Trophoblast cell (in vitro differentiated cells and primary cell): ENCODE data around the gene THOP1.

Source experiments
- DNase-seq, 2 donors: peaks; one replicate each; pipeline ENCODE4 v3.0.0-alpha.2; 2016
- H2AFZ ChIP-seq: 2 replicates; pipeline ENCODE4 v1.6.1; 2013; ENCODE audit warnings: low read length, moderate library complexity, mild to moderate bottlenecking; ENCODE audit not compliant: insufficient read depth, poor library complexity
- H2AK5ac ChIP-seq: 2 replicates; pipeline ENCODE4 v1.6.1; 2013; ENCODE audit warnings: mild to moderate bottlenecking, low read length
- H2BK120ac ChIP-seq: 2 replicates; pipeline ENCODE4 v1.6.1; 2013; ENCODE audit warnings: low read length, mild to moderate bottlenecking, moderate library complexity; ENCODE audit not compliant: insufficient read depth, poor library complexity
- H2BK12ac ChIP-seq: 2 replicates; pipeline ENCODE4 v1.6.1; 2013; ENCODE audit warnings: mild to moderate bottlenecking, low read length, moderate library complexity
- H2BK5ac ChIP-seq: 2 replicates; pipeline ENCODE4 v1.6.1; 2013; ENCODE audit warnings: low read length, low read depth, moderate library complexity, mild to moderate bottlenecking; ENCODE audit not compliant: poor library complexity
- H3K14ac ChIP-seq: 2 replicates; pipeline ENCODE4 v1.6.1; 2013; ENCODE audit warnings: mild to moderate bottlenecking, low read length
- H3K18ac ChIP-seq: 2 replicates; pipeline ENCODE4 v1.6.1; 2013; ENCODE audit warnings: mild to moderate bottlenecking, low read length
- H3K23ac ChIP-seq: 2 replicates; pipeline ENCODE4 v1.6.1; 2013; ENCODE audit warnings: low read length
- H3K27ac ChIP-seq: 2 replicates; pipeline ENCODE4 v1.5.1; 2013; ENCODE audit warnings: low read depth, mild to moderate bottlenecking, inconsistent platforms, low read length, moderate library complexity
- H3K27me3 ChIP-seq: 2 replicates; pipeline ENCODE4 v1.6.1; 2013; ENCODE audit warnings: inconsistent platforms, mild to moderate bottlenecking, low read length, moderate library complexity; ENCODE audit not compliant: insufficient read depth
- H3K36me3 ChIP-seq, 2 experiments: 1 replicate in 1 of 2; 2 replicates in 1 of 2; pipeline ENCODE4 v1.6.1; 2013; ENCODE audit warnings: low read length in 2 of 2, mild to moderate bottlenecking in 2 of 2, moderate library complexity in 1 of 2; ENCODE audit not compliant: insufficient read depth in 2 of 2, control insufficient read depth in 1 of 2
- H3K4ac ChIP-seq: 2 replicates; pipeline ENCODE4 v1.6.1; 2013; ENCODE audit warnings: low read depth, mild to moderate bottlenecking, low read length, moderate library complexity
- H3K4me1 ChIP-seq, 2 experiments: 1 replicate in 1 of 2; 2 replicates in 1 of 2; pipeline ENCODE4 v1.6.1; 2013; ENCODE audit warnings: low read length in 2 of 2, mild to moderate bottlenecking in 2 of 2, moderate library complexity in 1 of 2; ENCODE audit not compliant: insufficient read depth in 2 of 2, control insufficient read depth in 1 of 2
- H3K4me2 ChIP-seq: 2 replicates; pipeline ENCODE4 v1.6.1; 2013; ENCODE audit warnings: inconsistent platforms, mild to moderate bottlenecking, low read length, moderate library complexity
- H3K4me3 ChIP-seq: 2 replicates; pipeline ENCODE4 v1.5.1; 2013; ENCODE audit warnings: mild to moderate bottlenecking, low read depth, low read length, inconsistent platforms
- H3K79me1 ChIP-seq: one replicate; pipeline ENCODE4 v1.6.1; 2013; ENCODE audit warnings: low read length
- H3K79me2 ChIP-seq: 2 replicates; pipeline ENCODE4 v1.6.1; 2013; ENCODE audit warnings: low read length, mild to moderate bottlenecking; ENCODE audit not compliant: control insufficient read depth, insufficient read depth, poor library complexity
- H3K9ac ChIP-seq: 2 replicates; pipeline ENCODE4 v1.6.1; 2013; ENCODE audit warnings: mild to moderate bottlenecking, low read length
- H3K9me3 ChIP-seq: 2 replicates; pipeline ENCODE4 v1.6.1; 2013; ENCODE audit warnings: low read depth, mild to moderate bottlenecking, control low read depth, inconsistent platforms, low read length; ENCODE audit not compliant: insufficient read depth
- H4K12ac ChIP-seq: 2 replicates; pipeline ENCODE4 v1.6.1; 2013; ENCODE audit warnings: low read depth, mild to moderate bottlenecking, low read length, moderate library complexity
- H4K8ac ChIP-seq: 2 replicates; pipeline ENCODE4 v1.6.1; 2013; ENCODE audit warnings: low read depth, mild to moderate bottlenecking, low read length, moderate library complexity
- H4K91ac ChIP-seq: one replicate; pipeline ENCODE4 v1.6.1; 2013; ENCODE audit warnings: low read depth, mild to moderate bottlenecking, low read length, moderate library complexity
- WGBS: extraction: QIAGEN DNeasy Blood & Tissue Kit; methylation state at CpG from one replicate; pipeline ENCODE4 v1.1.7; 2013; ENCODE audit warnings: missing lambda C conversion rate; ENCODE audit not compliant: insufficient read length, insufficient coverage; ENCODE audit errors: extremely low coverage; 5-methylcytosine and 5-hydroxymethylcytosine counted together

Gene THOP1

GRCh38 chr19:2777952-2778683 lies 7.2 kb upstream of the THOP1 start:
- no peak overlapping the region for H3K18ac ChIP-seq
- no peak overlapping the region for H2BK12ac ChIP-seq
- no peak overlapping the region for H3K27ac ChIP-seq
- H3K4me3 ChIP-seq: no peak overlapping the region
- H4K8ac ChIP-seq: no peak overlapping the region
- peaks cover 66% of the 10 kb centered on the region for H3K79me2 ChIP-seq
- no peak overlapping the region for H4K91ac ChIP-seq
- no peak overlapping the region for H3K9ac ChIP-seq
- H3K14ac ChIP-seq: no peak overlapping the region
- H3K23ac ChIP-seq: no peak overlapping the region
- H3K4me1 ChIP-seq: peaks cover 12 to 16% of the 10 kb centered on the region in 2 experiments
- H3K4ac ChIP-seq: peak overlapping the region; percentile 90
- DNase-seq: no peak
- H3K79me1 ChIP-seq: peaks cover 7% of the 10 kb centered on the region
- no peak overlapping the region for H2BK5ac ChIP-seq
- no peaks in the 10 kb centered on the region for H3K9me3 ChIP-seq
- H3K4me2 ChIP-seq: no peak overlapping the region
- no peak overlapping the region for H4K12ac ChIP-seq
- WGBS: no CpG with 5 or more reads among the region's 19 CpGs
- no peak overlapping the region for H2AFZ ChIP-seq
- no peaks in the 10 kb centered on the region for H3K27me3 ChIP-seq
- H2AK5ac ChIP-seq: no peak overlapping the region
- no peak overlapping the region for H2BK120ac ChIP-seq
- peaks cover 25 to 33% of the 10 kb centered on the region in 2 experiments for H3K36me3 ChIP-seq

- peaks cover 63% of the 10 kb centered on the region for H3K79me2 ChIP-seq
- H3K27ac ChIP-seq: no peak overlapping the region
- no peak for DNase-seq
- H2AK5ac ChIP-seq: no peak overlapping the region
- H4K8ac ChIP-seq: no peak overlapping the region
- H2BK120ac ChIP-seq: no peak overlapping the region
- no peak overlapping the region for H3K4me3 ChIP-seq
- H4K91ac ChIP-seq: no peak overlapping the region
- H2BK12ac ChIP-seq: no peak overlapping the region
- peak overlapping the region; percentile 90 for H3K4ac ChIP-seq
- H3K14ac ChIP-seq: no peak overlapping the region
- H3K9me3 ChIP-seq: no peaks in the 10 kb centered on the region
- H3K9ac ChIP-seq: no peak overlapping the region
- no peaks in the 10 kb centered on the region for H3K27me3 ChIP-seq
- H3K4me1 ChIP-seq: peaks cover 12 to 16% of the 10 kb centered on the region in 2 experiments
- no peak overlapping the region for H3K23ac ChIP-seq
- H2AFZ ChIP-seq: no peak overlapping the region
- H3K79me1 ChIP-seq: peaks cover 7% of the 10 kb centered on the region
- peaks cover 20 to 33% of the 10 kb centered on the region in 2 experiments for H3K36me3 ChIP-seq
- H2BK5ac ChIP-seq: no peak overlapping the region
- H3K18ac ChIP-seq: no peak overlapping the region
- no peak overlapping the region for H3K4me2 ChIP-seq
- 100% methylated on average over 2 of the region's 14 CpGs for WGBS
- H4K12ac ChIP-seq: no peak overlapping the region
Measured at GRCh38 chr19:2779121-2779740, 6.1 kb upstream of the THOP1 start.

GRCh38 chr19:2780284-2780683 lies 5.0 kb upstream of the THOP1 start:
- no peak for DNase-seq
- Histone ChIP-seq H3K9ac (no peak overlapping the region), H3K14ac (no peak overlapping the region), H3K4me2 (no peak overlapping the region), H3K4ac (peak overlapping the region; percentile 66), H4K12ac (no peak overlapping the region), H4K91ac (no peak overlapping the region), H3K23ac (no peak overlapping the region), H3K79me1 (peaks cover 7% of the 10 kb centered on the region), H3K27ac (no peak overlapping the region), H2AK5ac (no peak overlapping the region), H3K18ac (no peak overlapping the region), H3K79me2 (peaks cover 56% of the 10 kb centered on the region), H3K9me3 (no peaks in the 10 kb centered on the region), H2BK12ac (no peak overlapping the region), H3K27me3 (no peaks in the 10 kb centered on the region), H3K4me1 (peaks cover 7 to 14% of the 10 kb centered on the region in 2 experiments), H2AFZ (no peak overlapping the region), H3K36me3 (peaks cover 18 to 26% of the 10 kb centered on the region in 2 experiments), H4K8ac (no peak overlapping the region), H2BK5ac (no peak overlapping the region), H2BK120ac (no peak overlapping the region), H3K4me3 (no peak overlapping the region)
- WGBS: no CpG with 5 or more reads among the region's 7 CpGs

GRCh38 chr19:2782329-2782935 lies 2.9 kb upstream of the THOP1 start:
- Histone ChIP-seq H3K9me3 (no peaks in the 10 kb centered on the region), H3K4me1 (peaks cover 5 to 11% of the 10 kb centered on the region in 2 experiments), H3K23ac (no peak overlapping the region), H3K14ac (peak overlapping the region; percentile 98), H3K36me3 (peaks cover 15 to 18% of the 10 kb centered on the region in 2 experiments), H2BK12ac (peak overlapping the region; percentile 35), H2AFZ (peak overlapping the region; percentile 96), H2AK5ac (peak overlapping the region; percentile 100), H4K8ac (peak overlapping the region; percentile 96), H3K9ac (peak overlapping the region; percentile 92), H4K91ac (peak overlapping the region; percentile 97), H3K4me3 (peak overlapping the region; percentile 90), H3K27me3 (no peaks in the 10 kb centered on the region), H3K79me1 (peaks cover 10% of the 10 kb centered on the region), H3K4ac (peak overlapping the region; percentile 100), H3K4me2 (peak overlapping the region; percentile 90), H3K18ac (peak overlapping the region; percentile 97), H2BK5ac (peak overlapping the region; percentile 94), H4K12ac (peak overlapping the region; percentile 92), H3K27ac (no peak overlapping the region), H3K79me2 (peaks cover 53% of the 10 kb centered on the region), H2BK120ac (peak overlapping the region; percentile 95)
- WGBS: no CpG with 5 or more reads among the region's 24 CpGs
- peak; percentile 36 to 55 for DNase-seq
